ENCODE measurements around the gene PDE10A.

Gene PDE10A

GRCh38 chr6:165677091-165677490 is 14.1 kb upstream of the PDE10A start:
- no peak for DNase-seq

GRCh38 chr6:165676435-165677068 is 13.5 kb upstream of the PDE10A start:
- DNase-seq, result no peak

- no peak for DNase-seq
Measured at GRCh38 chr6:165675120-165675519, 12.1 kb upstream of the PDE10A start.

GRCh38 chr6:165674155-165675029 is 11.4 kb upstream of the PDE10A start:
- no peak for DNase-seq

GRCh38 chr6:165671222-165671768 is 8.3 kb upstream of the PDE10A start:
- DNase-seq, result no peak

GRCh38 chr6:165668951-165669350 is 5.9 kb upstream of the PDE10A start:
- no peak for DNase-seq

GRCh38 chr6:165665384-165665672 is 2.3 kb upstream of the PDE10A start:
- DNase-seq, result no peak

- no peak for DNase-seq
Measured at GRCh38 chr6:165664559-165665383, 1.7 kb upstream of the PDE10A start.

GRCh38 chr6:165663736-165664558 is 906 bp upstream of the PDE10A start:
- no peak for DNase-seq

GRCh38 chr6:165663377-165663735 is 315 bp upstream of the PDE10A start:
- no peak for DNase-seq

- DNase-seq, result no peak
Measured at GRCh38 chr6:165662041-165662748, 846 bp downstream of the PDE10A start.

- no peak for DNase-seq
Measured at GRCh38 chr6:165661664-165662025, 1.4 kb downstream of the PDE10A start.

- no peak for DNase-seq
Measured at GRCh38 chr6:165660857-165661663, 2.0 kb downstream of the PDE10A start.

GRCh38 chr6:165659945-165660856 is 2.8 kb downstream of the PDE10A start:
- DNase-seq, result no peak

- no peak for DNase-seq
Measured at GRCh38 chr6:165658395-165659058, 4.5 kb downstream of the PDE10A start.

GRCh38 chr6:165657325-165657680 is 5.7 kb downstream of the PDE10A start:
- no peak for DNase-seq

- no peak for DNase-seq
Measured at GRCh38 chr6:165656581-165657324, 6.3 kb downstream of the PDE10A start.

- DNase-seq, result no peak
Measured at GRCh38 chr6:165655191-165655590, 7.8 kb downstream of the PDE10A start.

- DNase-seq, result no peak
Measured at GRCh38 chr6:165654144-165654543, 8.9 kb downstream of the PDE10A start.

All from CD4-positive, alpha-beta T cell treated with Interleukin-15 for 1 hour (primary cell).